Colonic mucosa (tissue), 4 donors: ENCODE measurements around the gene STRN. TPM values are rescaled to one million over a fixed set of nuclear protein-coding genes. Genes with fewer than 3 reads are reported as not detected.

Experiments used
- DNase-seq: peaks from one replicate; pipeline ENCODE4 v3.0.0-alpha.2; 2020
- H3K27ac ChIP-seq: fragments of 200-600 bp; one replicate; pipeline ENCODE4 v1.8.0; 2021
- H3K27me3 ChIP-seq: fragments of 200-600 bp; one replicate; pipeline ENCODE4 v1.8.0; 2021
- H3K36me3 ChIP-seq: fragments of 200-600 bp; one replicate; pipeline ENCODE4 v1.8.0; 2021
- H3K4me1 ChIP-seq: fragments of 200-600 bp; one replicate; pipeline ENCODE4 v1.8.0; 2021; ENCODE audit warnings: mild to moderate bottlenecking
- H3K4me3 ChIP-seq: fragments of 200-600 bp; one replicate; pipeline ENCODE4 v1.8.0; 2021
- H3K9ac ChIP-seq, 2 donors: one replicate each; pipeline ENCODE4 v1.7.0; 2013; ENCODE audit warnings: control low read depth in 2 of 2, low read depth in 2 of 2, low read length in 2 of 2
- H3K9me3 ChIP-seq: fragments of 200-600 bp; one replicate; pipeline ENCODE4 v1.8.0; 2021
- intact Hi-C: fragments of 100-400 bp; cut with DNase I; formaldehyde crosslinking; loops from one replicate; pipeline ENCODE4 v1.14.1; 2022
- total RNA-seq, 2 donors: library from RNA; stranded (reverse); fragmentation: NEBNext Ultra II Directional in 1 of 2; extraction: Animal tissue kit (Norgen Biotek cat#: 25700) in 1 of 2; gene quantifications; one replicate each; pipeline ENCODE4 v1.2.1, GENCODE V29; 2021
- TF ChIP-seq, protein P1 (sequence below): fragments of 200-600 bp; IDR thresholded peaks from one replicate; pipeline ENCODE4 v1.8.0; 2022; ENCODE audit warnings: antibody characterized with exemption, mild to moderate bottlenecking
- donor health status: healthy.
- donor health status: DM: no; HTN: no; CAD: no.
- donor health status: DM: no; HTN: no; CAD: no.

STRN gene
- total RNA-seq, 2 donors from 2014 or later = 36.5 to 48.6 TPM

- intact Hi-C loops = loop anchor here (5.0 to 10.0 kb wide), 2 partner anchors 76 to 146 kb away; no protein-coding TSS in a partner anchor
- Histone ChIP-seq H3K36me3 (no peaks in the 10 kb centered on the region), H3K4me1 (no peaks in the 10 kb centered on the region), H3K9me3 (no peaks in the 10 kb centered on the region), H3K4me3 (no peak overlapping the region), H3K27ac (peak overlapping the region; percentile 41), H3K27me3 (no peaks in the 10 kb centered on the region), H3K9ac (peak overlapping the region in 1 of 2 donors; percentile 65)
- no peak for DNase-seq
- TF ChIP-seq, protein P1, sequence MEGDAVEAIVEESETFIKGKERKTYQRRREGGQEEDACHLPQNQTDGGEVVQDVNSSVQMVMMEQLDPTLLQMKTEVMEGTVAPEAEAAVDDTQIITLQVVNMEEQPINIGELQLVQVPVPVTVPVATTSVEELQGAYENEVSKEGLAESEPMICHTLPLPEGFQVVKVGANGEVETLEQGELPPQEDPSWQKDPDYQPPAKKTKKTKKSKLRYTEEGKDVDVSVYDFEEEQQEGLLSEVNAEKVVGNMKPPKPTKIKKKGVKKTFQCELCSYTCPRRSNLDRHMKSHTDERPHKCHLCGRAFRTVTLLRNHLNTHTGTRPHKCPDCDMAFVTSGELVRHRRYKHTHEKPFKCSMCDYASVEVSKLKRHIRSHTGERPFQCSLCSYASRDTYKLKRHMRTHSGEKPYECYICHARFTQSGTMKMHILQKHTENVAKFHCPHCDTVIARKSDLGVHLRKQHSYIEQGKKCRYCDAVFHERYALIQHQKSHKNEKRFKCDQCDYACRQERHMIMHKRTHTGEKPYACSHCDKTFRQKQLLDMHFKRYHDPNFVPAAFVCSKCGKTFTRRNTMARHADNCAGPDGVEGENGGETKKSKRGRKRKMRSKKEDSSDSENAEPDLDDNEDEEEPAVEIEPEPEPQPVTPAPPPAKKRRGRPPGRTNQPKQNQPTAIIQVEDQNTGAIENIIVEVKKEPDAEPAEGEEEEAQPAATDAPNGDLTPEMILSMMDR = no peak
Measured at GRCh38 chr2:36858551-36859365, 107.6 kb downstream of the STRN start.

- H3K27me3 ChIP-seq = no peaks in the 10 kb centered on the region
- H3K36me3 ChIP-seq = no peaks in the 10 kb centered on the region
- no peak overlapping the region for H3K4me3 ChIP-seq
- H3K27ac ChIP-seq = peak overlapping the region; percentile 1
- peak overlapping the region in 1 of 2 donors; percentile 34 for H3K9ac ChIP-seq
- TF ChIP-seq, protein P1 = no peak
- DNase-seq = no peak
- intact Hi-C loops = loop anchor here (5.0 to 10.0 kb wide), 2 partner anchors 75 to 147 kb away; no protein-coding TSS in a partner anchor
- no peaks in the 10 kb centered on the region for H3K9me3 ChIP-seq
- no peaks in the 10 kb centered on the region for H3K4me1 ChIP-seq
Measured at GRCh38 chr2:36857713-36858112, 108.6 kb downstream of the STRN start.

- Histone ChIP-seq H3K27ac (no peak overlapping the region), H3K9me3 (no peaks in the 10 kb centered on the region)
- intact Hi-C loops = loop anchor here (5.0 to 10.0 kb wide), 2 partner anchors 73 to 149 kb away; no protein-coding TSS in a partner anchor
Measured at GRCh38 chr2:36855429-36855828, 110.9 kb downstream of the STRN start.

DNA sequence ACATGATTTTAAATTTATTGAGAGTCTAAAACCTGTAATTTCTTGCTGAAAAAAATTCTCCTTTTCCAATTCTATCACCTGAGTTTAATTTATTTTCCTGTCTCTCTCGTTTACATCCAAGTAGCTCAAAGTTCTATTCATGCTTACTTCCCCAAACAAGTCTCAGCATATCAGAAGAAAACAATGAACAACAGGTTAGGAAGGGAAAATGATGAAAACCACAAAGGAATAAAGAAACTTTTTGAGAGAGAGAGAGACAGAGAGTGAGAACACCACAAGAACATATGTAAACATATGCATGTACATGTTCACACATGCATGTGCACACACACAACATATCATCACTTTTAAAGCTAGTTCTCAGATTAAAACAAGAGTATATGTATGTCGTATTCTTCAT lies 112.1 kb downstream of the STRN start:
- H3K4me3 ChIP-seq = no peak overlapping the region
- H3K36me3 ChIP-seq = no peaks in the 10 kb centered on the region
- H3K9ac ChIP-seq = no peak overlapping the region
- no peak overlapping the region for H3K27ac ChIP-seq
- TF ChIP-seq, protein P1 = no peak
- H3K4me1 ChIP-seq = no peaks in the 10 kb centered on the region
- intact Hi-C loops = loop anchor here (10.0 kb wide), 1 partner anchor 151 kb away; no protein-coding TSS in a partner anchor
- H3K27me3 ChIP-seq = no peaks in the 10 kb centered on the region
- DNase-seq = no peak
- H3K9me3 ChIP-seq = no peaks in the 10 kb centered on the region

More at GRCh38 chr2:36855429-36855828, 110.9 kb downstream of the STRN start:
- H3K9ac ChIP-seq = no peak overlapping the region
- no peak overlapping the region for H3K4me3 ChIP-seq
- H3K4me1 ChIP-seq = no peaks in the 10 kb centered on the region
- no peak for DNase-seq
- H3K27me3 ChIP-seq = no peaks in the 10 kb centered on the region
- H3K36me3 ChIP-seq = no peaks in the 10 kb centered on the region
- TF ChIP-seq, protein P1 = no peak

DNA sequence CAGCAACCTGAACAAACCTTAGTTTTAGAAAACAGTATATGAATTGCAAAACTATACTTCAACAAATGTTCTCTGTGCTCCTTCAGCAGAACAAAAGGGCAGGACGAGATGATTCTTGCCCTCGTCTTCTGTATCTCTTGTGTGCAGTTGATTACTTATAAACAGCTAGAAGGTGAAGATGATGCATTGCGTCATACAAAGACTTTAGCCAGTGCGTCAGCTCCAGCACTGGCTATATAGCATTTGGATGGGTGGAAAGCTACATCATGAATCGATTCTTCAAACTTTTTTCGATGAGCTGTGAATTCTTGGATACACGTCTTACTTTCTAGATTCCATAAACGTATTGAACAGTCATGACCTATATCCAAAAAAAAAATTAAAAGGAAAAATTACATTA lies 117.1 kb downstream of the STRN start:
- H3K4me1 ChIP-seq = no peaks in the 10 kb centered on the region

More for the DNA sequence above, 117.1 kb downstream of the STRN start:
- intact Hi-C loops = no loop called here
- Histone ChIP-seq H3K4me3 (no peak overlapping the region), H3K36me3 (no peaks in the 10 kb centered on the region), H3K27me3 (no peaks in the 10 kb centered on the region), H3K9me3 (no peaks in the 10 kb centered on the region), H3K9ac (no peak overlapping the region), H3K27ac (no peak overlapping the region)
- TF ChIP-seq, protein P1 = no peak
- DNase-seq = no peak
